HUES48 (cell line): ENCODE measurements around the gene ANKRD13C.

Experiments used
- H3K27ac ChIP-seq: one replicate; pipeline ENCODE4 v1.7.0; 2013; ENCODE audit warnings: low read depth, low read length, inconsistent platforms
- H3K27me3 ChIP-seq: 2 replicates; pipeline ENCODE4 v1.6.1; 2013; ENCODE audit warnings: mild to moderate bottlenecking, low read length; ENCODE audit not compliant: control insufficient read depth, insufficient read depth
- H3K36me3 ChIP-seq: 2 replicates; pipeline ENCODE4 v1.6.1; 2013; ENCODE audit warnings: low read length; ENCODE audit not compliant: control insufficient read depth, insufficient read depth
- H3K4me1 ChIP-seq: 2 replicates; pipeline ENCODE4 v1.6.1; 2013; ENCODE audit warnings: mild to moderate bottlenecking, low read length; ENCODE audit not compliant: control insufficient read depth, insufficient read depth
- H3K4me3 ChIP-seq: 2 replicates; pipeline ENCODE4 v1.5.1; 2013; ENCODE audit warnings: mild to moderate bottlenecking, low read depth, low read length
- H3K9ac ChIP-seq: 2 replicates; pipeline ENCODE4 v1.6.1; 2013; ENCODE audit warnings: mild to moderate bottlenecking, low read depth, low read length, moderate library complexity
- H3K9me3 ChIP-seq: 2 replicates; pipeline ENCODE4 v1.6.1; 2013; ENCODE audit warnings: low read length; ENCODE audit not compliant: control insufficient read depth, insufficient read depth

Gene ANKRD13C

DNA sequence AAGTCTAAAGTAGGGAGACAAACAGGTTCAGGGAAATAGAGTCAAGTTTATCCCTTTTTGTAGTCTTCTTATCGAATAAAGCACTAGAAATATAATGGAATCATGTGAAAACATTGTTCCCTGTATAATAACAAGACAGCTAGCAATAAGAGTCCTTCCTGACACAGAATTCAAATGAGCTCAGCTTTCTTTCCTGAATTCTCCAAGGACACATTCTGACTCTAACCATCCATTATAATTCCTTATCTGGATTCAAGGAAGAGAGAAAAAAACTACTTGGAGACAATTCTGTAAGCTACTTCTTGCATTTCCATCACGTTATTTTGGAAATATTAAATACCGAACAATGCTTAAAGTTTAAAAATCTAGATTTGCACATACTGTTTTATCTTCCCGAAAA lies 58.8 kb downstream of the ANKRD13C start:
- Histone ChIP-seq H3K4me1 (no peaks in the 10 kb centered on the region), H3K27me3 (no peaks in the 10 kb centered on the region), H3K9me3 (no peaks in the 10 kb centered on the region), H3K9ac (no peak overlapping the region), H3K27ac (no peak overlapping the region), H3K4me3 (no peak overlapping the region), H3K36me3 (peaks cover 76% of the 10 kb centered on the region)

DNA sequence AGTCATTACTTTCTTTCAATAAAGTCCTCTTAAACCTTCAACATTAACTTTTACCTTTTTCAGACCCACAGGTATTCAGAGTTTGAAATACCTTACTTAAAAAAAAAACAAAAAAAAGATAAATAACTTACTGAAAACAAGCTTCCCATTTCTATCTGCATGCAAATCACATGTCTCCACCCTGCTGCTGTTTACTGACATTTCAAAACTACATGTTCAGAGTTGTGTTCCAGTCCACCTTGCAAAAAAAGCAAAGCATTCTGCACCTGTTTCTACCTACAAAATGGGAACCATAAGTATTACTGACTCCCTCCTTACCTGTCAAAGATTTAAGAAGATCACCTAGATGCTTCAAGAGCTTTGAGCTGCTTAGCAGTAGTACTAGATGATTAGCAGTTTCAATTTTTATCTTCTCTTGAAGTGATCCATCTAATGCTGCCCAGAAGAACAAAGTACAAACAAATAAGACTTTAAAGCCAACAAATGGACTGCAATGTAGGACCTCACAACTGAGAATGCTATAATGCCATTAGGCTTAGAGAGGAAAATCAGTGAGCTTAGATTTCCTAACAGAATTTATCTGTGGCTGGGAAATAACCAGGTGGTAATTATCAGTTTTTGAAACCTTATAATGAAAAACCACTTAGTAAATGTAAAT lies 61.2 kb downstream of the ANKRD13C start:
- Histone ChIP-seq H3K9ac (no peak overlapping the region), H3K36me3 (peaks cover 67% of the 10 kb centered on the region), H3K9me3 (no peaks in the 10 kb centered on the region), H3K4me1 (no peaks in the 10 kb centered on the region), H3K27me3 (no peaks in the 10 kb centered on the region), H3K4me3 (no peak overlapping the region), H3K27ac (no peak overlapping the region)

GRCh38 chr1:70290218-70290617 lies 64.3 kb downstream of the ANKRD13C start:
- no peaks in the 10 kb centered on the region for H3K27me3 ChIP-seq
- H3K27ac ChIP-seq, result no peak overlapping the region
- no peak overlapping the region for H3K4me3 ChIP-seq
- peaks cover 57% of the 10 kb centered on the region for H3K36me3 ChIP-seq
- no peaks in the 10 kb centered on the region for H3K9me3 ChIP-seq
- no peaks in the 10 kb centered on the region for H3K4me1 ChIP-seq
- no peak overlapping the region for H3K9ac ChIP-seq

DNA sequence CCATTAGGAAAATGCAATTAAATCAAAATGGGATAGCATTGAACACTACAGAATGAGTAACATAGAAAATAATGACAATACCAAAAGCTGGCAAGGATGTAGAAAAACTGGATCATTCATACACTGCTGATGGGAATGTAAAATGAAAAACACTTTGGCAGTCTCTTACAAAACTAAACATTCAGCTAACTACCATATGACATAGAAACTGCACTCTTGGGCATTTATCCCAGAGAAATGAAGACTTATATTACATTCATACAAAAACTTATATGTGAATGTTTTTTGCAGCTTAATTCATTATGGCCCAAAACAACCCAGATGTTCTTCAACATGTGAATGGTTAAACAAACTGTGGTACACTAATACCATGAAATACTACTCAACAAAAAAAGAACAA lies 66.4 kb downstream of the ANKRD13C start:
- H3K4me1 ChIP-seq, result no peaks in the 10 kb centered on the region
- H3K4me3 ChIP-seq, result no peak overlapping the region
- H3K27ac ChIP-seq, result no peak overlapping the region
- H3K9ac ChIP-seq, result no peak overlapping the region
- H3K36me3 ChIP-seq, result peaks cover 45% of the 10 kb centered on the region
- H3K9me3 ChIP-seq, result no peaks in the 10 kb centered on the region
- H3K27me3 ChIP-seq, result no peaks in the 10 kb centered on the region

DNA sequence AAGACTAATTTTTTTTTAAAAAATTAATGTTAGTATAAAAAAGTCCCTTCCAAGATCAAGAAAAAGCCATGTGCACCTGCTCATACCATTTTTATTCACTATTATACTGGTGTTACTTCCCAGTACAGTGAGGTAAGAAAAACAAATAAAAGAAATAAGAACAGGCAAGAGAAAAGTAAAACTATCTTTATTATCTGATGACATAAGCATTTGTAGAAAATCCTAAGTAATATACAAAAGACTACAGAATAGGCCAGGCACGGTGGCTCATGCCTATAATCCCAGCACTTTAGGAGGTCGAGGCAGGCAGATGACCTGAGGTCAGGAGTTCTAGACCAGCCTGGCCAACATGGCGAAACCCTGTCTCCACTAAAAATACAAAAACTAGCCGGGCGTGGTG lies 68.1 kb downstream of the ANKRD13C start:
- Histone ChIP-seq H3K36me3 (peaks cover 30% of the 10 kb centered on the region), H3K27me3 (no peaks in the 10 kb centered on the region), H3K27ac (no peak overlapping the region), H3K9me3 (no peaks in the 10 kb centered on the region), H3K4me1 (no peaks in the 10 kb centered on the region), H3K9ac (no peak overlapping the region), H3K4me3 (no peak overlapping the region)

- Histone ChIP-seq H3K9ac (no peak overlapping the region), H3K4me3 (no peak overlapping the region), H3K36me3 (peaks cover 17% of the 10 kb centered on the region; the same call in 1 of the 2 replicates), H3K9me3 (no peaks in the 10 kb centered on the region), H3K4me1 (no peaks in the 10 kb centered on the region), H3K27me3 (no peaks in the 10 kb centered on the region), H3K27ac (no peak overlapping the region)
Measured at GRCh38 chr1:70284366-70284765, 70.2 kb downstream of the ANKRD13C start.

DNA sequence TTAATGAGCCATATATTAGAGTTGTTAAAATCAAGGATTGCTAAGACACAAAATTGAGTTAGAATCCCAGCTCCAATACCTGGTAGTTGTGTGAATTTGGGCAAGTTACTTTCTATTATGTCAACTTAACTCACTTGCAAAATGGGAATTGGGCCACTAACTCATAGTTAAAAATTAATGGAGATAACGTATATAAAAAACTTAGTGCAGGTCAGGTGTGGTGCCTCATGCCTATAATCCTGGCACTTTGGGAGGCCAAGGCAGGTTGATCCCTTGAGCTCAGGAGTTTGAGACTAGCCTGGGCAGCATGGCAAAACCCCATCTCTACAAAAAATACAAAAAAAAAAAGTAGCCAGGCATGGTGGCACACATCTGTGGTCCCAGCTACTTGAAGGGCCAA lies 75.8 kb downstream of the ANKRD13C start:
- H3K36me3 ChIP-seq, result peaks cover 30% of the 10 kb centered on the region
- no peaks in the 10 kb centered on the region for H3K4me1 ChIP-seq
- no peaks in the 10 kb centered on the region for H3K27me3 ChIP-seq
- H3K9ac ChIP-seq, result no peak overlapping the region
- no peak overlapping the region for H3K4me3 ChIP-seq
- no peaks in the 10 kb centered on the region for H3K9me3 ChIP-seq
- H3K27ac ChIP-seq, result no peak overlapping the region

- no peaks in the 10 kb centered on the region for H3K9me3 ChIP-seq
- no peaks in the 10 kb centered on the region for H3K4me1 ChIP-seq
- H3K36me3 ChIP-seq, result peaks cover 35% of the 10 kb centered on the region
- no peak overlapping the region for H3K9ac ChIP-seq
- H3K4me3 ChIP-seq, result no peak overlapping the region
- H3K27me3 ChIP-seq, result no peaks in the 10 kb centered on the region
- no peak overlapping the region for H3K27ac ChIP-seq
Measured at GRCh38 chr1:70277875-70278274, 76.6 kb downstream of the ANKRD13C start.

DNA sequence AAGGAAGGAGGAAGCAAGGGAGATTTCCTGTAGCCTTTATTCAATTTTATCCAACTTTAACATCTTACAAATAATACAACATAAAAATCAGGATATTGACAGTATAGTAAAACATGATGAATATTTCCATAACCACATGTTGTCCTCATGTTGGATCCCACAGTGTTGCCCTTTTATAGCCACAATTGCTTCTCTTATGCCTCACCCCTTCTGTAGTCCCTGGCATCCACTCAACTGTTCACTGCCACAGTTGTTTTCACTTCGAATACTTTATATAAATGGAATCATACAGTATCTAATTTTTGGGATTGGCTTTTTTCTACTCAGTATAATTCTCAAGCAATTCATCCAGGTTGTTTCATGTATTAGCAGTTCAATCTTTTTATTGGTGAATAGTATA lies 88.6 kb downstream of the ANKRD13C start:
- peaks cover 25% of the 10 kb centered on the region for H3K36me3 ChIP-seq
- H3K27me3 ChIP-seq, result no peaks in the 10 kb centered on the region
- no peak overlapping the region for H3K4me3 ChIP-seq
- no peaks in the 10 kb centered on the region for H3K9me3 ChIP-seq
- H3K4me1 ChIP-seq, result no peaks in the 10 kb centered on the region
- no peak overlapping the region for H3K27ac ChIP-seq
- no peak overlapping the region for H3K9ac ChIP-seq

DNA sequence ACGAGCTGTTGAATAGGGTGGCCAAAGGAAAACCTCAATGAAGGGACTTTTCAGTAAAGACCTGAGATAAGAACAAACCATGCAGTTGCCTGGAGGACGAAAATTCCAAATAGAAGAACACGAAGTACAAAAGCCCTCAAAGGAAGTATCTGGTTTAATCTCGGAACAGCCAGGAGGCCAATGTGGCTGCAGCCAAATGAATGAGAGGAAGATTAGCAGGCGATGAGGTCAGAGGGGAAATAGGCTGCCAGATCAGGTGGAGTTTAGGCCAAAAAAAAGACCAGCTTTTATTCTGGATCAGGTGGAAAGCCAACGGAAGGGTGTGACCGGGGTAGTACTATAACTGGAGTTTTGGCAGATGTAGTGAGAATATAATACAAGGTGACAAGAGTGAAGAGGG lies 89.7 kb downstream of the ANKRD13C start:
- Histone ChIP-seq H3K4me1 (no peaks in the 10 kb centered on the region), H3K9ac (no peak overlapping the region), H3K27ac (no peak overlapping the region), H3K36me3 (peaks cover 21% of the 10 kb centered on the region), H3K9me3 (no peaks in the 10 kb centered on the region), H3K27me3 (no peaks in the 10 kb centered on the region), H3K4me3 (no peak overlapping the region)

GRCh38 chr1:70256664-70257063 lies 97.9 kb downstream of the ANKRD13C start:
- peaks cover 13% of the 10 kb centered on the region for H3K36me3 ChIP-seq
- H3K4me1 ChIP-seq, result no peaks in the 10 kb centered on the region
- H3K4me3 ChIP-seq, result no peak overlapping the region
- H3K9me3 ChIP-seq, result no peaks in the 10 kb centered on the region
- H3K27me3 ChIP-seq, result no peaks in the 10 kb centered on the region
- no peak overlapping the region for H3K27ac ChIP-seq
- H3K9ac ChIP-seq, result no peak overlapping the region
